Activated T-cell treated with anti-CD3 and anti-CD28 coated beads, Interleukin-2, amount 50 U/mL, for 24 hours (primary cell): ENCODE results near the gene ATP1A3.

ENCODE experiments used
- DNase-seq: peaks from one replicate; pipeline ENCODE4 v3.0.0-alpha.2; 2020
- H3K27ac Mint-ChIP-seq: 2 replicates; pipeline ENCODE4 v1.8.0; 2020; ENCODE audit warnings: mild to moderate bottlenecking, mixed read lengths
- H3K27me3 Mint-ChIP-seq: 2 replicates; pipeline ENCODE4 v1.8.0; 2020; ENCODE audit warnings: mixed read lengths
- H3K36me3 Mint-ChIP-seq: 2 replicates; pipeline ENCODE4 v1.8.0; 2020; ENCODE audit warnings: low read depth, mixed read lengths
- H3K4me1 Mint-ChIP-seq: 2 replicates; pipeline ENCODE4 v1.8.0; 2020; ENCODE audit warnings: low read depth, mixed read lengths
- H3K4me3 Mint-ChIP-seq: 2 replicates; pipeline ENCODE4 v1.8.0; 2020; ENCODE audit warnings: mild to moderate bottlenecking, moderate library complexity, mixed read lengths
- H3K9me3 Mint-ChIP-seq: 2 replicates; pipeline ENCODE4 v1.8.0; 2020; ENCODE audit warnings: mixed read lengths

The ATP1A3 gene

DNA sequence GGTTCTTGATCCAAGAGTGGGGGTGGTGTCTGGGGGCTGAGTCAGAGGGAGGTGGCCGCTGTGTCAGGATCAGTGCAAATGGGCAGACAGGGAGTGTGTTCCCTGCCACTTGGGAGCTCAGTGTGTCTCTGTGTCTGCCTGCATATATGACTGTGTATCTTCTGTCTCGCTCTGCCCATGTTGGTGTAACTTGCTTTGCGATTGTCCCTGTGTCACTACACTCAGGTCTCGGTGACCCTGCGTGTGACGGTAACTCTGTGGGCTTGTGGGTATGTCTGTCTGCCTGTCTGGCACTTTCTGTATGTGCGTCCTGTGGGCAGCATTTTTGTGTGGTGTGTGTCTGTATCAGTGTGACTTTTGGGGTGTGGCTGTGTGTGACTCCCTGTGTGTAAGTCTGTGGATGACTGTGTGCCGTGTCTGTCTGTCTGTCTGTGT, 57.6 kb downstream of the ATP1A3 start:
- Mint-ChIP-seq H3K27me3 (no peaks in the 10 kb centered on the region), H3K36me3 (no peaks in the 10 kb centered on the region), H3K4me3 (no peak overlapping the region), H3K4me1 (peaks cover 44% of the 10 kb centered on the region), H3K9me3 (no peaks in the 10 kb centered on the region), H3K27ac (peak overlapping the region; percentile 10)
- no peak for DNase-seq

DNA sequence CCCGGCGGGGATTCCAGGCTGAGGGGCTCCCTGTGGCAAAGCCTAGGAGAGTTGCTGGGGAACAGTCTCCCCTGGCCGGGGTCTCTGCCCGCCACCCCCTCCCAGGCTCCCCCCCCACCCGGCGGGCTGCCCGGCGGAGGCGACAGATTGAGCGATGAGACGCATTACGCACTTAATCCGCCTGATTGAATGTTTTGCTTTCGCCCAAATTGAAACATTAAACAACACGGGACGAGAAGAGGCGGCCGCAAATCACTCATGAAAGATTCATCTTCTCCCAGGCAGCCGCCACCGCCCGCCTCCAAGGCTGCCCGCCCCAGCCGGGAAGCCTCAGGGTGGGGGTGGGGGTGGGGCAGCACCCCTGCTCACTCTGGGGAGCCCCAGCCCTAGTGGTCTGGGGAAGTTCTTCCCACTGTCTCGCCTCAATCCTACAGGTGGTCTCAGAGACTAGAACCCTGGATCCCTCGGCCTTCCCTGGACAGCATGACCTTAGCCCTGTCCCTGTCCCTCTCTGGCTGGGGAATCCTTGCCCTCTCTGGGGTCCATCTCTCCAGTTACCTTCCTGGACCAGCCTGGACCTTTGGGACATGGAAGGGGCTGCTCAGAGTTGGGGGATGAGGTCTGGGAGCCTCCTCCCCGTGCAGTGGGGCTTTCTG, 58.1 kb downstream of the ATP1A3 start:
- H3K27ac Mint-ChIP-seq: no peak overlapping the region
- H3K4me1 Mint-ChIP-seq: peaks cover 41% of the 10 kb centered on the region
- no peaks in the 10 kb centered on the region for H3K27me3 Mint-ChIP-seq
- H3K9me3 Mint-ChIP-seq: no peaks in the 10 kb centered on the region
- no peaks in the 10 kb centered on the region for H3K36me3 Mint-ChIP-seq
- H3K4me3 Mint-ChIP-seq: no peak overlapping the region
- no peak for DNase-seq

DNA sequence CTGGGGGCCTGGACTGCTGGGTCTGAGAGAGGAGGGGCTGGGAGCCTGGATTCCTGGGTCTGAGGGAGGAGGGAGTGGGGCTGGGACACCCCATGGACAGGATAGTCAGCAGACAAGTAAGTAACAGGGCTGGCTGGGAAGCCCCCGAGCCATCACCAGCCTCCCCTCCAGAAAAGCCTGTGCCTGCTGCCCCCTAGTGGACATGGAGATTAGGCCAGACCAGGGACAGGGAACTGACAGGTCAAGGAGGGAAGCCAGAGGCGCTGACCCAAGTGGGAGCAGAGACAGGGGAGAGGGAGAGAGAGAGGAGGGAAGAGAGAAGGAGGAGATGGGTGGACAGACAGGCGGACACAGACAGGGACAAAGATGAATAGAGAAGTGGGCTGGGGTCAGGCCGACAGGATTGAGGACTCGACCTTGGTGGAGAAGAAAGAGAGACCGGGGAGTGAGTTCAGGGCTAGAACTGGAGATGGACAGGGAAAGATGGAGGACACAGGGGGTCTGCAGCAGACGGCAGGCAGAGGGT, 59.1 kb downstream of the ATP1A3 start:
- Mint-ChIP-seq H3K4me3 (peak overlapping the region; percentile 17), H3K9me3 (no peaks in the 10 kb centered on the region), H3K4me1 (peaks cover 47% of the 10 kb centered on the region)

DNA sequence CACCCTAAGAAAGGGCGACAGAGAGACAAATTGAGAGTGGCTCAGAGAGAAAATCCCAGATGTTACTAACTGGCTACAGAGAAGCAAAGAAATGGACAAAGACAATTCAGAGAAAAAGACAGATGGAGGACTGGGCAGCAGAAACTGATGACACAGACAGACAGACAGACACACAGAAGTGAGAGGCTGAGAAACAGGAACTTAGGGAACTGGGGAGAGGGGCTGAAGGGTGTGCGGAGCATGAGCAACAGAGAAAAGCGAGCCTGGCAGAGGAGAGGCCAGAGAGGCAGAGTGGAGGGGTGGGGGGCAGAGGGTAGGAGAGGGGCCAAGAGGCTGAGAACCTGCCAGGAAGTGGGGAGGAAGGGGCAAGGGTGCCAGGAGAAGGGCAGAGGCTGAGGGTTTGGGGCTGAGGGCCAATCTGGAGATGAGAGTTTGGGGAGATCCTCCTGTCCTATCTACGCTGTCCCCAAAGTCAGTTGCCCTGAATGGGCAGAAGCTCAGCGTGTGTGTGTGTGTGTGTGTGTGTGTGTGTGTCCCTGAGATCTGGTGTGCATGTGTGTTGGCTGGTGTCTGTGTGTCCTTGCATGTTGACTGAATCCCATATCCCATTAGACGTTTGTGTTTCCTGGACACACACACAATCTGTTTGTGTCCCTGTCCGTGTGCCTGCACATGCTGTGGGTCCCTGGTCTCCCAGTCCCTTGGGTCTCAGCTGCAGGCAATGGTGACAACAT, 60.2 kb downstream of the ATP1A3 start:
- H3K27me3 Mint-ChIP-seq: peaks cover 3% of the 10 kb centered on the region
- peaks cover 55% of the 10 kb centered on the region for H3K4me1 Mint-ChIP-seq
- no peaks in the 10 kb centered on the region for H3K36me3 Mint-ChIP-seq
- DNase-seq: no peak
- no peaks in the 10 kb centered on the region for H3K9me3 Mint-ChIP-seq
- H3K27ac Mint-ChIP-seq: no peak overlapping the region
- H3K4me3 Mint-ChIP-seq: no peak overlapping the region

More for the DNA sequence above, 59.1 kb downstream of the ATP1A3 start:
- H3K27me3 Mint-ChIP-seq: peaks cover 3% of the 10 kb centered on the region
- peak; percentile 84 for DNase-seq
- no peaks in the 10 kb centered on the region for H3K36me3 Mint-ChIP-seq
- H3K27ac Mint-ChIP-seq: peak overlapping the region; percentile 60

DNA sequence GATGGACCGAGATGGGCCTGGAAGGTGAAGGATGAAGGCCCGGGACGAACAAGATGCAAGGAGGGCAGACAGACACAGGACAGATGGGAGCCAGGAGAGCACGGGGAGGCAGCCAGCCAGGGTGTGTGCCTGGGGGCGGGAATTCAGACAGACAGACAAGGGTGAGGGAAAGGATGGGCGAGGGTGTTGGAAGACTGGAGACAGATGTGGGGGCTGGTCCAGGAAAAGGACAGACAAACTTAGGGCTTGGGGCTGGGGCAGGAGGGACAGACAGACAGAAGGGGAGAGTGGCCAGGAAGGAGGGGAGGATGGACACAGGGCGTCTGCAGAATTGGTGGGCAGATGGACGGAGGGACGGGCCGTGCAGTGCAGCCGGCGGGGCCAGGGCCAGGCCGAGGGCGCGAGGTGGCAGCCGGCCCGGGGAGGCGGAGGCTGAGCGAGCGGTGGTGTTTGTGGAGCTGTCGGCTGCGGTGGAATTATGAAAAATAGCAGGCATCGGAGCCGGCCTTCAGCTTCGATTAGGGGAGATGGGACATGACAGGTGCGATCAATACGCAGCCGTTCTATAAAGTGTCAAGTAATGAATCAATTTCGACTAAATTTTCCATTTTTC, 61.2 kb downstream of the ATP1A3 start:
- Mint-ChIP-seq H3K27me3 (peaks cover 3% of the 10 kb centered on the region), H3K27ac (no peak overlapping the region), H3K4me3 (no peak overlapping the region), H3K4me1 (peaks cover 59% of the 10 kb centered on the region), H3K9me3 (no peaks in the 10 kb centered on the region), H3K36me3 (no peaks in the 10 kb centered on the region)
- no peak for DNase-seq

DNA sequence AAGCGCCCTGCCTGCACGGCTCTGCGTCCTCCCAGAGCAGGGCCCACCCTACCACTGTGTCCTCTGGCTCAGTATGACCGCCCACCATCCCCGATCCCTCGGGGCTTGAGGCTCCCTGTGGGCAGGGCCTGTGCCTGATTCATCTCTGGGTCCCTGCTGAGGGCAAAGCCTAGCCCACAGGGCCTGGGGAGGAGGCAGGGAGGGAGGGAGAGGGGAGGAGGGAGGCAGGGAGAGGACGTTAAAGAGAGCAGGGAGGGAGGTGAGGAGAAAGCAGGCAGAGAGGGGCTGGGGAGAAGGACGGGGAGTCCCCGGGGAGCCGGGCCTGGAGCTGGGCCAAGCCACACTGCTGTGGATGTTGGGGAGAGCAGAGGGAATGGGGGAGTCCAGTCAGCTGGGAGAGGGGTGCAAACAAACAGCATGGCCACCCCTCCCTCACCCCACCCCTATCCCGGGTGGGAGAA, 61.7 kb downstream of the ATP1A3 start:
- DNase-seq: no peak
- H3K27me3 Mint-ChIP-seq: peaks cover 3% of the 10 kb centered on the region
- no peaks in the 10 kb centered on the region for H3K9me3 Mint-ChIP-seq
- no peak overlapping the region for H3K4me3 Mint-ChIP-seq
- H3K27ac Mint-ChIP-seq: no peak overlapping the region
- peaks cover 55% of the 10 kb centered on the region for H3K4me1 Mint-ChIP-seq
- H3K36me3 Mint-ChIP-seq: no peaks in the 10 kb centered on the region

DNA sequence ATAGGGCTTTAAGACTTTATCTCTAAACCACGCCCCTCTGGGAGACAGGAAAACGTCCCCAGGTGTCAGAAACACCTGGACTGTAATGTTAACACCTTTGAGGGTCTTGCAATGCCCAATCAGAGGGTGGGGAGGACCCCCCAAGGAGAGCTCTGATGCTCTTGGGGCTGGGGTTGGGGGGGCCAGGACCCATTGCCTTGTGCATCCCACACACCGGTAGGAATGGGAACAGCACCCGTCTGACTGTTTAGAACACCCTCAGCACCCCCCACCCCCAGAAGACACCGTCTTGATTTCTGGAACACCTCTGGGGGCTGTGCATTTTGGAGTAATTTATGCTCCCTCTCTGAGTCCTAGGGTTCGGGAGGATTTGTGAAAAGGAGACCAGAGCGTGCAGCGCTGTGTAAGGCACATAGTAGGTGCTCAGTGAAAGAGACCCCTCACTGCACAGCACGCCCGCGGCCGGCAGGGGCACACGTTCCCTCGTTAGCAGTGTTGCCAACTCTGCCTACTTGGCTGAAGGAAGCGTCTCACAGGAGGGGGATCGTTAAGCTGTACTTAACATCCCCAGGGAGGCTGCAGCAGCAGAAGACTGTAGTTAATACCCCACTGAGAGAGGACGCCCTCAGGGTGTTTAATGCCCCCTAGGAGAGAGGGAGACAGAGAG, 63.0 kb downstream of the ATP1A3 start:
- Mint-ChIP-seq H3K9me3 (no peaks in the 10 kb centered on the region), H3K27ac (no peak overlapping the region), H3K4me1 (peaks cover 46% of the 10 kb centered on the region), H3K27me3 (peaks cover 3% of the 10 kb centered on the region), H3K36me3 (no peaks in the 10 kb centered on the region), H3K4me3 (no peak overlapping the region)
- DNase-seq: no peak

DNA sequence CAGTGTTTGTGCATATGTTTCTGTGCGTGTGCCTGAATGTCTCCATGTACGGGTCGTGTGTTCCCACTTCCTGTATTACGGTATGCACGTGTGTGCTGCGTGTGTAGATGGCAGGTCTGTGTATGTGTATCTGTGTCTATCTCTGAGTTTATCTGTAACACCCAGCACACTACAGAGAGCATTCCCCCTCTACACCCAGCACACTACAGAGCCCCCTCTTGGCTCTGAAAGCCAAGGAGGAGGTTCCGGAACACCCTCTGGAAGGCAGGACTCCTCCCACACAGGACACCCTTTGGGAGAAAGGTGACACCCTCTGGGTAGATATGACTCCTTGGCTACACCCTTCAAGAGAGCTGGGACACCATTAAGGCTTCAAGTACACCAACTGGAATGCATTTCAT, 63.7 kb downstream of the ATP1A3 start:
- DNase-seq: no peak
- H3K9me3 Mint-ChIP-seq: no peaks in the 10 kb centered on the region
- H3K27ac Mint-ChIP-seq: peak overlapping the region; percentile 20
- no peaks in the 10 kb centered on the region for H3K36me3 Mint-ChIP-seq
- no peak overlapping the region for H3K4me3 Mint-ChIP-seq
- H3K4me1 Mint-ChIP-seq: peaks cover 43% of the 10 kb centered on the region
- peaks cover 3% of the 10 kb centered on the region for H3K27me3 Mint-ChIP-seq

DNA sequence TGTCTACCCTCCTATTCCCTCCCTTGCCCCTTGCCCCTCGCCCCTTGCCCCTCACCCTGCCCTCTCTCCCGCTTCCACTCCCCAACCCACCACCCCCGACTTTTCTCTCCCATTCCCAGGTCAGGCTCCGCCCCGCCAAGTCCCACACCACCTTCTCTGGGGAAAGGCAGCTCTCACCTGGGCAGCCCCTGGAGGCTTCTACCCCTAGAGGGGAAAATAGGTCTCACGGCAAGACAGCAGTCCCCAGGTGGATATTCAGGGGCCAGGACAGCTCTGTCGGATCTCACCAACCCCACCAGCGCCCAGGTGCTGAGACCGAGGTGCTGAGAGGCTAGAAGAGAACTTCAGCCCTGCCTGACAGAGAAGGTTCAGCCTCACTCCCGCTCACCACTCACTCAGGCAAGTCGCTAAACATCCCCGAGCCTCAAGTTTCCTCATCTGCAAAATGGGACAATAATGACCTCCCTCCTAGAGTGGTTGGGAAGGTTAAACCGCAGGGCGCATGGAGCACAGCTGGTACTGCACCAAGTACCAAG, 64.4 kb downstream of the ATP1A3 start:
- H3K27ac Mint-ChIP-seq: no peak overlapping the region
- H3K9me3 Mint-ChIP-seq: no peaks in the 10 kb centered on the region
- H3K36me3 Mint-ChIP-seq: no peaks in the 10 kb centered on the region
- peaks cover 36% of the 10 kb centered on the region for H3K4me1 Mint-ChIP-seq
- H3K27me3 Mint-ChIP-seq: peaks cover 3% of the 10 kb centered on the region
- H3K4me3 Mint-ChIP-seq: peak overlapping the region; percentile 79
- DNase-seq: no peak

DNA sequence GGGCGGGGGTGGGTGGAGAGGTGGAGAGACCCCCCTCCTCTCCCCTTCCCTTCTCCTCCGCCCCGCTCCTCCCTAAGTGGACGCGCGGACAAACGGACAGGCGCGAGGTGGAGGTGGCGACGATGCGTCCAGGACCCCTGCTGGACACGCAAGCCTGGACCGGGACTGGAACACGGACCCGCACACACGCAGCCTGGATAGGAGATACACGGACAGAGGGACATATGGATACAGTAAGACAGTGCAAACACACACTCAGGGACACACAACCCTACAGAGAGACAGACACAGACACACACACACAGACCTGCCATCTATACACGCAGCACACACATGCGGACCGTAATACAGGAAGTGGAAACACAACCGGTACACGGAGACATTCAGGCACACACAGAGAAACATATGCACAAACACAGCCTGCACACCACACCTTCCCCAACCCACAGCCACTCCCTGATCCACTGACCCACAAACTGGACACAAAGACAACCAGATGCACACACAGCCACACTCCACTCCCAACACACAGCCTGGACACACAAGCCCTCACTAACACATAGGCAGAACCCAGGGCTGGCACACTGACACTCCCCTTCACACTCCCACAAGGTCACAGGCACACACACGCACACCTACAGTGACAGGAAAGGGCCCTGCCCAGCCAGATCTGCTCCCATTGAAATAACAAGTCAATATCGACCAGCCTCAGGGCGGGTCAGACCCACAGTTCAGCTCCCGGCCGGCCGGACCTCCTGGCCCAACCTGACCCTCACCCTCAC, 65.1 kb downstream of the ATP1A3 start:
- peak; percentile 67 for DNase-seq
- Mint-ChIP-seq H3K27ac (peak overlapping the region; percentile 66), H3K4me1 (peaks cover 30% of the 10 kb centered on the region), H3K27me3 (peaks cover 3% of the 10 kb centered on the region), H3K36me3 (no peaks in the 10 kb centered on the region), H3K9me3 (no peaks in the 10 kb centered on the region), H3K4me3 (peak overlapping the region; percentile 79)

DNA sequence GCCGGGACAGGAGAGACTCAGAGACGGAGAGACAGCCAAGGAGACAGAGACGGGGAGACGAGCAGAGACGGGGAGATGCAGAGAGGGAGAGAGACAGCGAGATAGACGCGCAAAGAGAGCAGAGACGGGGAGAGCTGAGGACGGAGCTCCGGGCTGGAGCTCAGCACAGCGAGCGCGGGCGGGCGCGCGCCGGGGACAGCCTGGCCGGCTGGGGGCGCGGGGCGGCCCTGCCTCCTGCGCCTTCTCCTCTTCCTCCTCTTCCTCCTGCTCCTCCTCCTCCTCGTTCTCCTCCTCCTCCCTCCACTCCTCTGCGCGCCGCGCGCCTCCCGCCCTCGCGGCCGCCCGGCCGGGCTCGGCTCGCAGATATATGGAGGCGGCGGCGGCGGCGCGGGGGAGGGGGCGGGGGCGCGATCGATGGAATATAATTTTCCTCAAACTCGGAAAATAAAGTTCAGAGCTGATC, 65.8 kb downstream of the ATP1A3 start, which contains the start of gene ERFL:
ERFL (minus strand) TSS at position 229 of the 463 bp plus-strand sequence. CDS start 15,530 bp downstream, outside the sequence.
- peaks cover 25% of the 10 kb centered on the region for H3K4me1 Mint-ChIP-seq
- H3K27me3 Mint-ChIP-seq: peaks cover 3% of the 10 kb centered on the region
- no peaks in the 10 kb centered on the region for H3K9me3 Mint-ChIP-seq
- H3K4me3 Mint-ChIP-seq: peak within 1 kb of the TSS; percentile 79
- peak within 1 kb of the TSS; percentile 66 for H3K27ac Mint-ChIP-seq
- peak; percentile 64 for DNase-seq
- no peaks in the 10 kb centered on the region for H3K36me3 Mint-ChIP-seq

DNA sequence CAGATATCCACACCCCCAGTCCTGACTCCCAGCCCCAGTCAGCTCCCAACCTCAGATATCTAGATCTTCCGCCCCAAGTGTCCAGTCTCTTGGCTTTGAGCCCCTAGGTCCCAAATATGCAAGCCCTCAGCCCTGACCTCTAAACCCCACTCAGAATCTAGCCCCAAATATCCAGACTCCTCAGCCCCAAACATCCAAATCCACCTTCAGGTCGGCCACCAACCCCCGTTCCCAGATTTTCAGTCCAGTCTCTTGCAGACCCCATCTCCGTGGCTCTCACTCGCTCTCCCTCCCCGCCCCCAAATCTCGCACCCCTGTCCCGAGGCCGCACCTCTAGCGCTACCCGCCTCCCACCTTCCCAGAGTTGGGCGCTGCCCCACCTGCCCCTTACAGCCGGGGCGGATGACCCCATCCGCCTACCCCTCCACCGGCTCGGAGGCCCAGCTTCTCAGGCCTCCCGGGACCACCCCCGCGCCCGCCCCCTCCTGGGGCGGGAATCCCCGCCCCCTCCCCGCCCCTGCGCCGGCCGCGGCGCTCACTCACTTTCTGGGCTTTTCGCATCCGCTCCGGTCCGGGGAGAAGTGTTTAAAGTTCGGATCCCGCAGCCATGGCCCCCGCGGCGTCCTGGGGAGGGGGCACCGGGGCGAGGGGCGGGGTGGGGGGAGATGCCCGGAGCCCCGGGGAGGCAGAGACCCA, 66.4 kb downstream of the ATP1A3 start:
- Mint-ChIP-seq H3K27me3 (peaks cover 3% of the 10 kb centered on the region), H3K27ac (no peak overlapping the region), H3K36me3 (no peaks in the 10 kb centered on the region), H3K9me3 (no peaks in the 10 kb centered on the region), H3K4me3 (no peak overlapping the region), H3K4me1 (peaks cover 28% of the 10 kb centered on the region)
- DNase-seq: no peak
